Measurements from ENCODE around the gene ITGB2. TPM values are rescaled to one million over a fixed set of nuclear protein-coding genes. Genes with fewer than 3 reads are reported as not detected.
A peak's percentile ranks its signal among the peaks of the same experiment; 100 is the strongest.

Gene ITGB2
- total RNA-seq, 1 donor from 2014 or later: 468 TPM

- no peak overlapping the region for H3K4me3 ChIP-seq
- intact Hi-C loops (cut with DNase I): no loop called here
Measured at GRCh38 chr21:44854664-44855446, 65.8 kb downstream of the ITGB2 start.

GRCh38 chr21:44854391-44854663, 66.4 kb downstream of the ITGB2 start:
- Histone ChIP-seq H3K27me3 (ENCODE audit: low read depth) (no peaks in the 10 kb centered on the region), H3K9me3 (no peaks in the 10 kb centered on the region), H3K36me3 (peaks cover 100% of the 10 kb centered on the region), H3K4me1 (peaks cover 7% of the 10 kb centered on the region), H3K4me3 (no peak overlapping the region), H3K27ac (no peak overlapping the region)
- intact Hi-C loops (cut with DNase I): no loop called here
- TF ChIP-seq, protein P1, sequence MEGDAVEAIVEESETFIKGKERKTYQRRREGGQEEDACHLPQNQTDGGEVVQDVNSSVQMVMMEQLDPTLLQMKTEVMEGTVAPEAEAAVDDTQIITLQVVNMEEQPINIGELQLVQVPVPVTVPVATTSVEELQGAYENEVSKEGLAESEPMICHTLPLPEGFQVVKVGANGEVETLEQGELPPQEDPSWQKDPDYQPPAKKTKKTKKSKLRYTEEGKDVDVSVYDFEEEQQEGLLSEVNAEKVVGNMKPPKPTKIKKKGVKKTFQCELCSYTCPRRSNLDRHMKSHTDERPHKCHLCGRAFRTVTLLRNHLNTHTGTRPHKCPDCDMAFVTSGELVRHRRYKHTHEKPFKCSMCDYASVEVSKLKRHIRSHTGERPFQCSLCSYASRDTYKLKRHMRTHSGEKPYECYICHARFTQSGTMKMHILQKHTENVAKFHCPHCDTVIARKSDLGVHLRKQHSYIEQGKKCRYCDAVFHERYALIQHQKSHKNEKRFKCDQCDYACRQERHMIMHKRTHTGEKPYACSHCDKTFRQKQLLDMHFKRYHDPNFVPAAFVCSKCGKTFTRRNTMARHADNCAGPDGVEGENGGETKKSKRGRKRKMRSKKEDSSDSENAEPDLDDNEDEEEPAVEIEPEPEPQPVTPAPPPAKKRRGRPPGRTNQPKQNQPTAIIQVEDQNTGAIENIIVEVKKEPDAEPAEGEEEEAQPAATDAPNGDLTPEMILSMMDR (IDR thresholded peaks at IDR 0.05): no peak
- DNase-seq (no peak), ATAC-seq (no peak)

More at GRCh38 chr21:44854664-44855446, 65.8 kb downstream of the ITGB2 start:
- ATAC-seq: no peak
- H3K27ac ChIP-seq: no peak overlapping the region
- H3K4me1 ChIP-seq: peaks cover 7% of the 10 kb centered on the region
- DNase-seq: no peak
- no peaks in the 10 kb centered on the region for H3K9me3 ChIP-seq
- H3K36me3 ChIP-seq: peaks cover 100% of the 10 kb centered on the region
- no peaks in the 10 kb centered on the region for H3K27me3 ChIP-seq (ENCODE audit: low read depth)
- TF ChIP-seq, protein P1 (IDR thresholded peaks at IDR 0.05): no peak

- Histone ChIP-seq H3K4me3 (no peak overlapping the region), H3K36me3 (peaks cover 100% of the 10 kb centered on the region), H3K27me3 (ENCODE audit: low read depth) (no peaks in the 10 kb centered on the region), H3K4me1 (peaks cover 2% of the 10 kb centered on the region), H3K27ac (no peak overlapping the region), H3K9me3 (no peaks in the 10 kb centered on the region)
- TF ChIP-seq, protein P1 (IDR thresholded peaks at IDR 0.05): no peak
- ATAC-seq (peak in 1 of 2 donors; percentile 13), DNase-seq (no peak)
- intact Hi-C loops (cut with DNase I): no loop called here
Measured at GRCh38 chr21:44853601-44854390, 66.9 kb downstream of the ITGB2 start.

DNA sequence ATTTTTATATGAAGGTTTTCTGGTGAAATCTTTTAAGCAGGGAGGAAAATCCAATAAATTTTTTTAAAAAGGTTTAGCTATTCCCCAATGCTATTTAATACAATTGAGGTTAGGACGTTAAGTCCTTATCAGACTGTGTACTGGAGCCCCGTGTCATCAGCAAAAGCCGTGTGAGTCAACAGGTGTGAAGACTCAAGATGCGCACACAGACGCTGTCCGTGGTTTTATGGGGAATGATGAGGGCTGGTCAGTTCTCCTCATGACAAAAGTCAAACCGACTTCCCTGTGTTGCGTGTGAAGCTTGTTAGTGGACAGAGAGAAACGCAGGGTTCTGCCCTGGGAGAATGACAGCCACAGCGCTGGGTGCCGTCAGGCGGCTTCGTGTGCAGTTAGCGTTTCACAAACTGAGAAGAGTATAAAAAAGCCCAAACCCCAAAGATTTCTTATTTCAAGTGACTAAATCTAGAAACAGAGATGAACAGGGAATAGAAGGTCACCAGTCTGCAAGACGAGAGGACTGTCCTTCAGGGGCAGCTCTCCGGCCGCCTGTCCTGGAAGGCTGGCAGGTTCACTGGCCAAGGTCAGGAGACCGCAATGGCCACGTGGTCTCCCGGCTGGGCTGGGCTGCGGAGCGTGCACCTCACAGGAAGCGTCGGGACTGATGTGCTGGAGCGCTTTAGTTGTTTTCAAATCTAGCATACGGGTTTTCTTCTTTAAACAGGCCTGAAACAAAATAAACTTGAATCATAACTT, 69.6 kb downstream of the ITGB2 start:
- Histone ChIP-seq H3K4me3 (no peak overlapping the region), H3K4me1 (peaks cover 10% of the 10 kb centered on the region), H3K27me3 (ENCODE audit: low read depth) (no peaks in the 10 kb centered on the region), H3K9me3 (no peaks in the 10 kb centered on the region), H3K27ac (no peak overlapping the region), H3K36me3 (peaks cover 76% of the 10 kb centered on the region)
- no peak for ATAC-seq
- no peak for DNase-seq
- intact Hi-C loops (cut with DNase I): no loop called here
- TF ChIP-seq, protein P1 (IDR thresholded peaks at IDR 0.05): no peak

DNA sequence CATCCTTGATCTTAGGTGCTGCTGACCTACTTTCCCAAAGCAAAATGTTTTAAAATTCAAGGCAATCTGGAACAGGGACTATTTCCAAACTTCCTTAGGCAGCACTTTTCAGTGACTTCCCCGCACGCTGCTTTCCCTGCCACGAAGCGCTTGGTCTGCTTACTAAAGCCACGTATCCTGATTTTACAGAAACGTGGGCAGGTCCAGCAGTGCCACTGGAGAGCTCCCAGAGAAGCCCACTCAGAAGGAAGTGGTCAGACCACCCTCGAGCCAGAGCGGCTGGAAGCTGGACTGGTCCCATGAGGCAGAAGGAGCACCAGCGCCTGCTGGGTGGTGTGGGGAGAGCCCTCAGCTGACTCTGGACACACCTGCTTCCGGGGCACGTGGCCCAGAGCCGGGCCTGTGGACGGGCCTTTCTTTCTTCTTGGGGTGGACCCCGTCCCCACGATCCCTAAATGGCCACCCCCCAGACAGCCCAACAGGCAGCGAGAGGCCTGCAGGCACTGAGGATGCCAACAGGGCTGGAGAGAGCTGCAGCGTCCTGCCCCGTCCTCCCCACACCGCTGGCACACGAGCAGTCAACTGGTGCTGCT, 70.4 kb downstream of the ITGB2 start:
- TF ChIP-seq, protein P1 (IDR thresholded peaks at IDR 0.05): no peak
- H3K4me1 ChIP-seq: peaks cover 18% of the 10 kb centered on the region
- no peak overlapping the region for H3K4me3 ChIP-seq
- H3K36me3 ChIP-seq: peaks cover 69% of the 10 kb centered on the region
- ATAC-seq: no peak
- no peaks in the 10 kb centered on the region for H3K9me3 ChIP-seq
- no peaks in the 10 kb centered on the region for H3K27me3 ChIP-seq (ENCODE audit: low read depth)
- H3K27ac ChIP-seq: no peak overlapping the region
- intact Hi-C loops (cut with DNase I): no loop called here
- no peak for DNase-seq

All from lower lobe of right lung (tissue), 2 donors.